Loucy (cell line): ENCODE measurements around the gene PDGFC.

Experiments used
- H2AFZ ChIP-seq: fragments of 200-600 bp; sonication (generic); 2 replicates; pipeline ENCODE4 v1.6.0; 2016; ENCODE audit warnings: antibody characterized with exemption, mild to moderate bottlenecking, low read length, moderate library complexity
- H3F3A ChIP-seq: fragments of 200-600 bp; 2 replicates; pipeline ENCODE4 v1.6.0; 2016; ENCODE audit warnings: antibody characterized with exemption, low read depth, mild to moderate bottlenecking
- H3K27me3 ChIP-seq: fragments of 200-600 bp; sonication (generic); 2 replicates; pipeline ENCODE4 v1.6.1; 2014; ENCODE audit warnings: low read length, mild to moderate bottlenecking; ENCODE audit not compliant: insufficient read depth, poor library complexity, severe bottlenecking
- H3K36me3 ChIP-seq: fragments of 200-600 bp; sonication (generic); 2 replicates; pipeline ENCODE4 v1.6.1; 2016; ENCODE audit warnings: low read length; ENCODE audit not compliant: insufficient read depth
- H3K4me1 ChIP-seq: fragments of 200-600 bp; sonication (generic); 2 replicates; pipeline ENCODE4 v1.5.1; 2014; ENCODE audit warnings: low read length, mild to moderate bottlenecking; ENCODE audit not compliant: insufficient read depth, poor library complexity, severe bottlenecking
- H3K4me2 ChIP-seq: fragments of 200-600 bp; sonication (generic); 2 replicates; pipeline ENCODE4 v1.6.0; 2014; ENCODE audit warnings: antibody characterized with exemption, low read length, low read depth, mild to moderate bottlenecking; ENCODE audit not compliant: poor library complexity, severe bottlenecking
- H3K4me3 ChIP-seq: fragments of 200-600 bp; sonication (generic); 2 replicates; pipeline ENCODE4 v1.5.1; 2014; ENCODE audit warnings: low read length, mild to moderate bottlenecking, mixed read lengths; ENCODE audit not compliant: poor library complexity, severe bottlenecking
- H3K79me2 ChIP-seq: fragments of 200-600 bp; sonication (generic); 2 replicates; pipeline ENCODE4 v1.6.1; 2014; ENCODE audit warnings: low read length; ENCODE audit not compliant: insufficient read depth
- H3K9ac ChIP-seq: fragments of 200-600 bp; sonication (generic); 2 replicates; pipeline ENCODE4 v1.6.0; 2014; ENCODE audit warnings: mild to moderate bottlenecking, low read depth, low read length, moderate library complexity; ENCODE audit not compliant: poor library complexity, severe bottlenecking
- H3K9me2 ChIP-seq: fragments of 200-600 bp; sonication (generic); replicated peaks from 2 replicates; pipeline ENCODE4 v1.6.1; 2016; ENCODE audit warnings: low read depth, low read length, mixed read lengths
- H3K9me3 ChIP-seq: fragments of 200-600 bp; sonication (generic); 2 replicates; pipeline ENCODE4 v1.6.1; 2014; ENCODE audit warnings: mild to moderate bottlenecking, antibody characterized with exemption, low read length, low read depth; ENCODE audit not compliant: insufficient read depth
- H4K20me1 ChIP-seq: fragments of 200-600 bp; sonication (generic); 2 replicates; pipeline ENCODE4 v1.6.0; 2014; ENCODE audit warnings: antibody characterized with exemption, low read length, mild to moderate bottlenecking; ENCODE audit not compliant: insufficient read depth, poor library complexity, severe bottlenecking
- CTCF ChIP-seq: fragments of 200-600 bp; sonication (generic); conservative IDR thresholded peaks from 2 replicates; pipeline ENCODE4 v1.5.1; 2014; ENCODE audit warnings: mild to moderate bottlenecking, antibody characterized with exemption, low read length
- EZH2phosphoT487 ChIP-seq: fragments of 200-600 bp; IDR thresholded peaks from 2 replicates; pipeline ENCODE4 v1.6.1; 2018; ENCODE audit warnings: antibody characterized with exemption, mild to moderate bottlenecking, moderate library complexity, borderline replicate concordance

PDGFC gene

GRCh38 chr4:156983366-156983765 lies 11.8 kb upstream of the PDGFC start:
- no peaks in the 10 kb centered on the region for H4K20me1 ChIP-seq
- H3K4me1 ChIP-seq: no peaks in the 10 kb centered on the region
- no peaks in the 10 kb centered on the region for H3F3A ChIP-seq
- H3K9me2 ChIP-seq: no peaks in the 10 kb centered on the region
- H3K9me3 ChIP-seq: no peaks in the 10 kb centered on the region
- no peak overlapping the region for H3K4me3 ChIP-seq
- no peak overlapping the region for H3K4me2 ChIP-seq
- no peak overlapping the region for H2AFZ ChIP-seq
- no peak overlapping the region for H3K9ac ChIP-seq
- TF ChIP-seq CTCF: no peak
- TF ChIP-seq EZH2phosphoT487: no peak
- H3K36me3 ChIP-seq: no peaks in the 10 kb centered on the region
- H3K79me2 ChIP-seq: no peaks in the 10 kb centered on the region
- H3K27me3 ChIP-seq: no peaks in the 10 kb centered on the region

DNA sequence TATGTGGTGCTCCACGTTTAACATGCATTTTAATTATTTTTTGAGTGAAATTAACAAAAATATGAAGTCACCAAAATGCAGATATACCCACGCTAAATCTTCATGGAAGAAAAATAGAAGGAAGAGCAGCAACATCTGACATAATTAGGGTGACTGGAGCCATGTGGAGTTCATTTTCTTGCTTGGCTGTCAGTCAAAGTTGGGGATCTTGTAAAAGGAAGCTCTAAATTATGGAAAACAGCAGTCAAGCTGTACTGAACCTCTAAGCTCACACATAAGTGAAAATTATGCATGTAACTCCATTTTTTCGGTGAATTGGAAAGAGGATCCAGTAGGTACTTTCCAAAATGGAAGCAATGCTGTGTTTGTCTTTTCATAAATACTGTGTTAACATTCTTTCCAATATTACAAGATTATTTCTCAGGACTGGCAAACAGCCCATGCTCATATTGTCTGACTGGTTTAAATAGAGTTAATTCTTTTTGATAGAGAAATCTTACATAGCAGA lies 9.7 kb upstream of the PDGFC start:
- Histone ChIP-seq H3K9me3 (no peaks in the 10 kb centered on the region), H2AFZ (no peak overlapping the region), H3K27me3 (no peaks in the 10 kb centered on the region), H4K20me1 (no peaks in the 10 kb centered on the region), H3K4me2 (no peak overlapping the region), H3K4me1 (no peaks in the 10 kb centered on the region), H3K9ac (no peak overlapping the region), H3K36me3 (no peaks in the 10 kb centered on the region), H3K79me2 (no peaks in the 10 kb centered on the region), H3K4me3 (no peak overlapping the region), H3K9me2 (no peaks in the 10 kb centered on the region), H3F3A (no peaks in the 10 kb centered on the region)
- TF ChIP-seq EZH2phosphoT487 (no peak), CTCF (no peak)

DNA sequence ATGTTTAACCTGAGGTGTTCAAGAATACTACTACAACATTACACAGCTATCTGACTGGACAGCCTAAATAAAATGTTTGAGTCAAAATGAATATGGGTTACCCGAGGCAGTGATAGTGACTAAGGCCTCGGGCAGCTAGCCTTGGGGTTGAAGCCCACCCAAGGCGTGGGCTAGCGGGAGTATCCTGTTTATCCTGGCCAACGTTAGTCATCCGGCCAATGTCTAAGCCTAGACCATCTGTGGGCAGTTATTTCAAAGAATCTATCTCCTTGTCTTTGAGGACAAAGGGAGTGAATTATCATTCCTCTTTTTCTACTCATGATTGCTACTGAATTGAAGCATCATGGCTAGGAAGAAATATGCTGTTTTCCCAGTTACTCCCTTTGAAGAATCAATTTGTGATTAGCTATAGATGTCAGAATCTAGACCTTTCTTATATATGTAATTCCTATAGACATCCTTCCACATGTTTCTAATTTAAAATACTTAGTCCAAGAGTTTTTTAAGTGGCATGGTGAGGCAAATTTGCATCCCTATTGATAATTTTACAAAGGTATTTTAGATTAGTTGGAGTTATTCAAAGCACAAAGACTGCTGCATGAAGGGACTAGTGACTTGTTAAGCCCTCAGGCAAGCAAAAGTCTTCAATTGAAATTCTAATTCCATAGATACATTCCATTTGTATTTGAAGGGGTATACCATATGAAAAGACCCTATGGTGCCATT lies 6.0 kb upstream of the PDGFC start:
- Histone ChIP-seq H3F3A (no peaks in the 10 kb centered on the region), H3K4me2 (no peak overlapping the region), H3K9me2 (no peaks in the 10 kb centered on the region), H2AFZ (no peak overlapping the region), H3K9me3 (no peaks in the 10 kb centered on the region), H3K27me3 (no peaks in the 10 kb centered on the region), H3K79me2 (no peaks in the 10 kb centered on the region), H3K4me1 (no peaks in the 10 kb centered on the region), H3K36me3 (no peaks in the 10 kb centered on the region), H4K20me1 (no peaks in the 10 kb centered on the region), H3K9ac (no peak overlapping the region), H3K4me3 (no peak overlapping the region)
- no peak for TF ChIP-seq CTCF
